BLaER1 (cell line): ENCODE data around the gene RAI14.
A peak's percentile ranks its signal among the peaks of the same experiment; 100 is the strongest.
"Not testable (repeated sequence)": the region's sequence is repeated elsewhere in the genome, so short reads cannot be mapped to it uniquely, and the experiment has no call there.

Source experiments
- H3K27ac ChIP-seq: shearing (Covaris generic); formaldehyde crosslinking; 2 replicates; pipeline ENCODE4 v1.8.1; 2022
- H3K27me3 ChIP-seq: shearing (Covaris generic); formaldehyde crosslinking; 2 replicates; pipeline ENCODE4 v1.8.1; 2022
- H3K36me3 ChIP-seq: shearing (Covaris generic); formaldehyde crosslinking; 2 replicates; pipeline ENCODE4 v1.8.1; 2022
- H3K4me1 ChIP-seq: shearing (Covaris generic); formaldehyde crosslinking; 2 replicates; pipeline ENCODE4 v1.8.1; 2022
- H3K4me2 ChIP-seq: shearing (Covaris generic); formaldehyde crosslinking; 2 replicates; pipeline ENCODE4 v1.8.1; 2022
- H3K4me3 ChIP-seq: shearing (Covaris generic); formaldehyde crosslinking; 2 replicates; pipeline ENCODE4 v1.8.1; 2022
- H3K9ac ChIP-seq: shearing (Covaris generic); formaldehyde crosslinking; 2 replicates; pipeline ENCODE4 v1.8.1; 2022
- H3K9me3 ChIP-seq: shearing (Covaris generic); formaldehyde crosslinking; 2 replicates; pipeline ENCODE4 v1.8.1; 2022
- H4K20me1 ChIP-seq: shearing (Covaris generic); formaldehyde crosslinking; 2 replicates; pipeline ENCODE4 v1.8.1; 2022
- Cebpa-rat ChIP-seq: shearing (Covaris generic); IDR thresholded peaks from 2 replicates; pipeline ENCODE4 v1.8.1; 2022

Gene RAI14

DNA sequence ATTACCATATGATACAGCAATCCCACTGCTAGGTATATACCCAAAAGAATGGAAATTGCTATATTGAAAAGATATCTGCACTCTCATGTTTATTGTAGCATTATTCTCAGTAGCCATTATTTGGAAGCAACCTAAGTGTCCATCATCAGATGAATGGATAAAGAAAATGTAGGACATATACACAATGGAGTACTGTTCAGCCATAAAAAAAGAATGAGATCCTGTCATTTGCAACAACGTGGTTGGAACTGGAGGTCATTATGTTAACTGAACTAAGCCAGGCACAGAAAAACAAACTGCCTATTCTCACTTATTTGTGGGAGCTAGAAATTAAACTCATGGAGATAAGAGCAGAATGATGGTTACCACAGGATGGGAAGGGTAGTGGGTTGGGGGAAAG lies 119.8 kb downstream of the RAI14 start:
- no peak for TF ChIP-seq Cebpa-rat
- Histone ChIP-seq H3K4me3 (no peak overlapping the region), H3K9ac (no peak overlapping the region)

GRCh38 chr5:34778091-34778850 lies 122.1 kb downstream of the RAI14 start:
- Histone ChIP-seq H3K9me3 (peaks cover 43% of the 10 kb centered on the region), H3K4me1 (no peaks in the 10 kb centered on the region), H3K4me2 (no peak overlapping the region), H3K27me3 (no peaks in the 10 kb centered on the region), H3K9ac (no peak overlapping the region), H4K20me1 (no peaks in the 10 kb centered on the region), H3K27ac (no peak overlapping the region), H3K36me3 (peaks cover 8% of the 10 kb centered on the region; the same call in 1 of the 2 replicates), H3K4me3 (no peak overlapping the region)
- TF ChIP-seq Cebpa-rat = no peak

More for the DNA sequence above, 119.8 kb downstream of the RAI14 start:
- no peak overlapping the region for H3K4me2 ChIP-seq
- H3K9me3 ChIP-seq = peaks cover 19% of the 10 kb centered on the region
- H3K36me3 ChIP-seq = no peaks in the 10 kb centered on the region
- H3K4me1 ChIP-seq = no peaks in the 10 kb centered on the region
- H4K20me1 ChIP-seq = no peaks in the 10 kb centered on the region
- H3K27ac ChIP-seq = no peak overlapping the region
- no peaks in the 10 kb centered on the region for H3K27me3 ChIP-seq

DNA sequence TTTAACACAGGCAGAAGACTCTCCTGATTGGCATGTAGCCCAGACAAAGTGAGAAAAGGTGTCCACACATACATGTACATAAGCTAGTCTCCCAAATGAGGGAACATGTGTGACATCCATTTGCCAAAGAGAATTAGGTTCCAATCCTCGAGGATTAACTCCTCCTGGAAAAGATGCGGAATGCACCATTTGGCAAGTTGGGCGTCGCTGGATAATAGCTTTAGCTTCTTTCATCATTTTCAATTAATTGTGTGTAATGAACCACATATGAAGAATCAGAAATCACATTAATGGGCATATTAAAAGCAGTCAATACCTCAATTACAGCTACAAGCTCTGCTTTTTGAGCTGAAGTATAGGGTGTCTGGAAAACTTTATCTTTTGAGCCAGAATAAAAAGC lies 127.8 kb downstream of the RAI14 start:
- H4K20me1 ChIP-seq, H3K27me3 ChIP-seq, H3K4me3 ChIP-seq, H3K9ac ChIP-seq, H3K4me2 ChIP-seq, H3K27ac ChIP-seq, H3K4me1 ChIP-seq: not testable (repeated sequence)
- Histone ChIP-seq H3K36me3 (peaks cover 19% of the 10 kb centered on the region), H3K9me3 (peaks cover 52% of the 10 kb centered on the region)

- Histone ChIP-seq H3K27me3 (no peaks in the 10 kb centered on the region), H3K4me2 (no peak overlapping the region), H3K36me3 (peaks cover 14% of the 10 kb centered on the region), H3K4me3 (no peak overlapping the region), H3K9me3 (peaks cover 37% of the 10 kb centered on the region), H3K27ac (no peak overlapping the region), H3K4me1 (no peaks in the 10 kb centered on the region), H4K20me1 (no peaks in the 10 kb centered on the region), H3K9ac (no peak overlapping the region)
- no peak for TF ChIP-seq Cebpa-rat
These were observed 130.9 kb downstream of the RAI14 start for GRCh38 chr5:34787035-34787434.

DNA sequence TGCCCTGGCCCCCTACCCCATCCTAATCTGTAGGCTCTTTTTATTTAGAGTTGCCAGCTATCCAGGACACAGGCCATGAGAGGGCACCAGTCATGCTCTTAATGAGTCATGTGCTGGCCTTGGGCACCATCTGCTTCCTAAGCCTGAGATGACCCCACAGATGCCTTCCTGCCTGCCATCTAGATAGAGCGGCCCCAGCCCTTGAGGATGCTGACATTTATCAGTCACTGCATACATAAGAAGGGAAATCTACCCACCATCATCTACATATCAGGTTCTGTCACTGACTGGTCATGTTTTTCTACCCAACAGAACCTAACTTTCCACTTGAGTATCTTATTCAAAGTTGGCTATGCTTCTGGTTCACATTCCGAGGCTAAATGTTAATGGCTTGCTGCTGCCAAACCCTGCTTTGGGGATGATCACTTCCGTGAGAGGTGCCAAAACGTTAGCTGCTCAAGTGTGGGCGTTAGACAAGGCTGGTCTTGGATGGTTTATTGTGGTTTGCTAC lies 132.9 kb downstream of the RAI14 start:
- TF ChIP-seq Cebpa-rat = no peak
- H3K4me2 ChIP-seq = no peak overlapping the region
- no peaks in the 10 kb centered on the region for H4K20me1 ChIP-seq
- H3K9me3 ChIP-seq = peaks cover 22% of the 10 kb centered on the region
- no peaks in the 10 kb centered on the region for H3K4me1 ChIP-seq
- H3K9ac ChIP-seq = no peak overlapping the region
- peaks cover 11% of the 10 kb centered on the region for H3K36me3 ChIP-seq
- H3K27me3 ChIP-seq = no peaks in the 10 kb centered on the region
- no peak overlapping the region for H3K4me3 ChIP-seq
- H3K27ac ChIP-seq = no peak overlapping the region

- Histone ChIP-seq H3K9ac (no peak overlapping the region), H3K27me3 (no peaks in the 10 kb centered on the region), H4K20me1 (no peaks in the 10 kb centered on the region), H3K4me1 (no peaks in the 10 kb centered on the region), H3K27ac (no peak overlapping the region), H3K9me3 (peaks cover 22% of the 10 kb centered on the region), H3K4me2 (no peak overlapping the region), H3K4me3 (no peak overlapping the region), H3K36me3 (peaks cover 12% of the 10 kb centered on the region)
- TF ChIP-seq Cebpa-rat = no peak
These were observed 133.5 kb downstream of the RAI14 start for GRCh38 chr5:34789639-34790038.

DNA sequence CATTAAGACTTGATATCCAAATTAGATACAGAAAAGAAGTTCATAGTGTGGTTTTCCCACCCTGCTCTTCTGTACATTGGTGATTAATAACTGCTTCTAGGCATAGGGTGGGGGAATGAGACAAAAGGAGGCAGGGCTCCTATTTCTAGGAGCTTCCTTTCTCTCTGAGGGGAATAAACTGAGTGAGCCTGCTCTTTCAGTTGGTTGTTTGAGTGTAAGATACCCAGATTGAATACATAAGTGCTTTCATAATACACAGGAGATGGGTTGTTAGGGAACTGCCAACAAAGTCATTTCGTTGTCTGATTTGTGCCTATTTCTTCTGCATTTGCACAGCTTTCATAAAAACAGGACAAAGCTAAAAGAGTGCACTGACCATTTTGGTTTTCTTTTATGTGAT lies 133.9 kb downstream of the RAI14 start:
- H3K4me3 ChIP-seq = no peak overlapping the region
- H3K9me3 ChIP-seq = peaks cover 22% of the 10 kb centered on the region
- H3K9ac ChIP-seq = no peak overlapping the region
- TF ChIP-seq Cebpa-rat = no peak
- H3K27me3 ChIP-seq = no peaks in the 10 kb centered on the region
- H3K36me3 ChIP-seq = peaks cover 17% of the 10 kb centered on the region
- H4K20me1 ChIP-seq = no peaks in the 10 kb centered on the region
- no peak overlapping the region for H3K4me2 ChIP-seq
- H3K27ac ChIP-seq = no peak overlapping the region
- no peaks in the 10 kb centered on the region for H3K4me1 ChIP-seq

- peaks cover 6% of the 10 kb centered on the region for H3K9me3 ChIP-seq
- TF ChIP-seq Cebpa-rat = no peak
- no peaks in the 10 kb centered on the region for H3K4me1 ChIP-seq
- no peak overlapping the region for H3K9ac ChIP-seq
- H3K4me2 ChIP-seq = no peak overlapping the region
- H3K36me3 ChIP-seq = peaks cover 11% of the 10 kb centered on the region
- no peak overlapping the region for H3K27ac ChIP-seq
- no peaks in the 10 kb centered on the region for H3K27me3 ChIP-seq
- H3K4me3 ChIP-seq = no peak overlapping the region
- H4K20me1 ChIP-seq = no peaks in the 10 kb centered on the region
These were observed 135.7 kb downstream of the RAI14 start for GRCh38 chr5:34791761-34792244.

GRCh38 chr5:34802834-34803563 lies 146.9 kb downstream of the RAI14 start:
- H3K27me3 ChIP-seq = no peaks in the 10 kb centered on the region
- no peaks in the 10 kb centered on the region for H4K20me1 ChIP-seq
- TF ChIP-seq Cebpa-rat = 0 out of 2 replicates have a peak, but pooled peaks have one; percentile 12
- H3K9ac ChIP-seq = no peak overlapping the region
- peaks cover 49% of the 10 kb centered on the region for H3K36me3 ChIP-seq
- no peak overlapping the region for H3K4me2 ChIP-seq
- no peak overlapping the region for H3K4me3 ChIP-seq
- no peaks in the 10 kb centered on the region for H3K9me3 ChIP-seq
- no peak overlapping the region for H3K27ac ChIP-seq
- no peaks in the 10 kb centered on the region for H3K4me1 ChIP-seq
